Thyroid gland (tissue), 4 donors: ENCODE results near the gene PPP1R9A. TPM values are rescaled to one million over a fixed set of nuclear protein-coding genes. Genes with fewer than 3 reads are reported as not detected.

Experiments used
- DNase-seq, 2 donors: peaks; one replicate each; pipeline ENCODE4 v3.0.0-alpha.2; 2019
- H3K27ac ChIP-seq, 3 donors: fragments of 200-600 bp; sonication (generic); 1 replicate in 2 of 3; 2 replicates in 1 of 3; pipeline ENCODE4 v1.5.1; 2016 to 2019; ENCODE audit warnings: mild to moderate bottlenecking in 1 of 3, moderate library complexity in 1 of 3
- H3K27me3 ChIP-seq: fragments of 200-600 bp; sonication (generic); one replicate; pipeline ENCODE4 v1.5.1; 2019
- H3K36me3 ChIP-seq, 2 donors: fragments of 200-600 bp; sonication (generic); one replicate each; pipeline ENCODE4 v1.5.1; 2016 to 2019
- H3K4me1 ChIP-seq, 2 donors: fragments of 200-600 bp; sonication (generic); one replicate each; pipeline ENCODE4 v1.5.1; 2017 to 2019
- H3K4me3 ChIP-seq, 3 donors: fragments of 200-600 bp; sonication (generic); replicated peaks in 1 of 3; 1 replicate in 2 of 3; 2 replicates in 1 of 3; pipeline ENCODE4 v1.5.1; 2016; ENCODE audit warnings: mild to moderate bottlenecking in 1 of 3
- H3K9me3 ChIP-seq: fragments of 200-600 bp; sonication (generic); one replicate; pipeline ENCODE4 v1.5.1; 2017
- POLR2A ChIP-seq, 2 donors: fragments of 450-650 bp; IDR thresholded peaks; one replicate each; pipeline ENCODE4 v1.6.1; 2017; ENCODE audit warnings: antibody characterized with exemption in 2 of 2, mild to moderate bottlenecking in 2 of 2, moderate library complexity in 1 of 2
- WGBS, 2 donors: methylation state at CpG; one replicate each; pipeline ENCODE4 v1.1.5; 2017; 5-methylcytosine and 5-hydroxymethylcytosine counted together
- intact Hi-C: fragments of 100-400 bp; cut with DNase I; formaldehyde crosslinking; loops from one replicate; pipeline ENCODE4 v1.15.1; 2023
- total RNA-seq, 4 donors: library from RNA; depleted of rRNA; stranded (reverse); fragments of >200 nt; gene quantifications; one replicate each; pipeline ENCODE4 v1.2.3, GENCODE V29; 2016
- TF ChIP-seq, protein P1 (sequence below), 6 experiments: fragments of 200-600 bp in 3 of 6; fragments of 450-650 bp in 3 of 6; sonication (generic) in 3 of 6; IDR thresholded peaks; one replicate each; pipeline ENCODE4 v1.5.1; 2016 to 2019; ENCODE audit warnings: antibody characterized with exemption in 6 of 6, mild to moderate bottlenecking in 2 of 6, inconsistent platforms in 1 of 6, moderate library complexity in 1 of 6

PPP1R9A gene
- total RNA-seq, 4 donors from 2014 or later = 38.8 to 89.6 (median 45.5) TPM

- H3K36me3 ChIP-seq = no peaks in the 10 kb centered on the region
- H3K27me3 ChIP-seq = no peaks in the 10 kb centered on the region
- H3K9me3 ChIP-seq = no peaks in the 10 kb centered on the region
- H3K4me3 ChIP-seq = no peak overlapping the region
- WGBS, 2 donors = 77 to 82% methylated on average over 2 of the region's 2 CpGs
- DNase-seq = no peak
- H3K4me1 ChIP-seq = no peaks in the 10 kb centered on the region
- TF ChIP-seq, protein P1, sequence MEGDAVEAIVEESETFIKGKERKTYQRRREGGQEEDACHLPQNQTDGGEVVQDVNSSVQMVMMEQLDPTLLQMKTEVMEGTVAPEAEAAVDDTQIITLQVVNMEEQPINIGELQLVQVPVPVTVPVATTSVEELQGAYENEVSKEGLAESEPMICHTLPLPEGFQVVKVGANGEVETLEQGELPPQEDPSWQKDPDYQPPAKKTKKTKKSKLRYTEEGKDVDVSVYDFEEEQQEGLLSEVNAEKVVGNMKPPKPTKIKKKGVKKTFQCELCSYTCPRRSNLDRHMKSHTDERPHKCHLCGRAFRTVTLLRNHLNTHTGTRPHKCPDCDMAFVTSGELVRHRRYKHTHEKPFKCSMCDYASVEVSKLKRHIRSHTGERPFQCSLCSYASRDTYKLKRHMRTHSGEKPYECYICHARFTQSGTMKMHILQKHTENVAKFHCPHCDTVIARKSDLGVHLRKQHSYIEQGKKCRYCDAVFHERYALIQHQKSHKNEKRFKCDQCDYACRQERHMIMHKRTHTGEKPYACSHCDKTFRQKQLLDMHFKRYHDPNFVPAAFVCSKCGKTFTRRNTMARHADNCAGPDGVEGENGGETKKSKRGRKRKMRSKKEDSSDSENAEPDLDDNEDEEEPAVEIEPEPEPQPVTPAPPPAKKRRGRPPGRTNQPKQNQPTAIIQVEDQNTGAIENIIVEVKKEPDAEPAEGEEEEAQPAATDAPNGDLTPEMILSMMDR (IDR thresholded peaks at IDR 0.05) = no peak
- no peak for TF ChIP-seq POLR2A (IDR thresholded peaks at IDR 0.05)
- intact Hi-C loops = no loop called here
- H3K27ac ChIP-seq = no peak overlapping the region
These were observed 409.2 kb downstream of the PPP1R9A start for GRCh38 chr7:95316588-95316987.

DNA sequence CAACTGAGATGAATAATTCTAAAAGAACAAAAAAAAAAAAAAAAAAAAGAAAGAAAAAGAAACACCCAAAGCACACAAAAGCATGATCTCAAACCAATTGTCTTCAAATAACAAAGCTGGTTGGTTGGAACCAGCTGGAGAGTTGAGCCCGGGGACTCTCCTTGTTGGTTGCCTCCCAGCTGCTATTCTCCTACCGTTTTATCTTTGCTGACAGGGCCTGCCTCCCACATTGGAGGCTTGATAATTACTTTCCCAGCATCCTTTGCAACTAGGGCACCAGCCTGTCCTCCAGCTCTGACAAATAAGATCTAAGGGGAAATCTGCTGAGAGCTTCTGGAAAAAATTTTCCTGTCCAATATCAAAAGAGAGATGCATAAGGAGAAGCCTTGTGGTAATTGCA is 410.2 kb downstream of the PPP1R9A start:
- WGBS, 2 donors = 44 to 54% methylated on average over 2 of the region's 2 CpGs
- Histone ChIP-seq H3K4me1 (no peaks in the 10 kb centered on the region), H3K9me3 (no peaks in the 10 kb centered on the region), H3K4me3 (no peak overlapping the region), H3K27ac (no peak overlapping the region), H3K27me3 (no peaks in the 10 kb centered on the region), H3K36me3 (no peaks in the 10 kb centered on the region)
- intact Hi-C loops = no loop called here
- TF ChIP-seq POLR2A (IDR thresholded peaks at IDR 0.05) = no peak
- TF ChIP-seq, protein P1 (IDR thresholded peaks at IDR 0.05) = no peak
- no peak for DNase-seq

GRCh38 chr7:95317966-95318365 is 410.6 kb downstream of the PPP1R9A start:
- DNase-seq = no peak
- intact Hi-C loops = no loop called here
- Histone ChIP-seq H3K4me3 (no peak overlapping the region), H3K27ac (no peak overlapping the region), H3K4me1 (no peaks in the 10 kb centered on the region), H3K9me3 (no peaks in the 10 kb centered on the region), H3K27me3 (no peaks in the 10 kb centered on the region), H3K36me3 (no peaks in the 10 kb centered on the region)
- WGBS, 2 donors = 73 to 81% methylated on average over 3 of the region's 3 CpGs
- TF ChIP-seq, protein P1 (IDR thresholded peaks at IDR 0.05) = no peak
- no peak for TF ChIP-seq POLR2A (IDR thresholded peaks at IDR 0.05)

DNA sequence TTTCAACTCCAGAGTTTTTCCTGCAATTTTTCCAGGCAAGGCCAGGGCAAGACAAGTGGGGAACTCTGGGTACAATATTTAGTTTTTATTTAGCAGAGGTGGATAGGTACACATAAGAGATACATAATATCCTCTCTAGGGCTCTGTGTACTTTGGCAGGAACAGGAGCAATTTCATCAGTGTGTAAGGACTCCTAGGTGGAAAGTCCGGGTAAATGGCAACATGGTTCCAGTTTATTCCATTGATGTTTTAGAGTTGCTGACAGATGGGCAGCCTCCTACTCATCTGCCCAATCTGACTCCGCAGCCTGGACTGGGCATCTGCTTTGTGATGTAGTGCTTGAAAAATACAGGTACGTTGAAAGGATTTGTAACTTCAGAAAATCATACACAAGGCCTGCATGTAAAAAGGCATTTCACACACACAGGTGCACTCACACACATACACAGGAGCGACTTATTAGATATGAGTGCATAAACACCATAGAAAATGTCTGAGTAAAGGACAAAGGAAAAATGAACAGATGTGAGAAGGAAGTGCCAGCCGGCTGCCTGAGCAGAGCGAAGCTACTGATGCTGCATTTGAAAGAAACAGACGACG is 411.2 kb downstream of the PPP1R9A start:
- 91 to 92% methylated on average over 8 of the region's 8 CpGs for WGBS, 2 donors
- no peaks in the 10 kb centered on the region for H3K9me3 ChIP-seq
- H3K4me3 ChIP-seq = no peak overlapping the region
- H3K4me1 ChIP-seq = no peaks in the 10 kb centered on the region
- intact Hi-C loops = no loop called here
- TF ChIP-seq POLR2A (IDR thresholded peaks at IDR 0.05) = no peak
- TF ChIP-seq, protein P1 (IDR thresholded peaks at IDR 0.05) = no peak
- no peak overlapping the region for H3K27ac ChIP-seq
- DNase-seq = no peak
- H3K36me3 ChIP-seq = no peaks in the 10 kb centered on the region
- no peaks in the 10 kb centered on the region for H3K27me3 ChIP-seq

DNA sequence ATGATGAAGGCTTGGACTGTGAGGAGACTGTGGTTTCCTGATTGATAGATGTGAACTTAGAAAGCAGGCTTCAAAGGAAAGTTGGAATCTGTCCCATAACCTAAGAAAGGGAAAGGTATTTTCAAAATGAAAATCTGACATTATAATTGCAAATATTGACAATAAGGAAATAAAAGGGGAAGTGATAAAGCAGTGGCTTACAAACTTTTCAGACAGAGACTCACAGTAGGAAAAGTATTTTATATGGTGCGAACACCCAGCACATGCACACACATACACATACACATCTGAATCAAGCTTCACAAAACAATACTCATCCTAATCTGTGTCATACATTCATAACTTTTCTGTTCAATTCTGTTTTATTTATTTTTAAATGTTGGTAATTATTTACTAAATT is 412.2 kb downstream of the PPP1R9A start:
- DNase-seq = no peak
- Histone ChIP-seq H3K4me1 (no peaks in the 10 kb centered on the region), H3K27me3 (no peaks in the 10 kb centered on the region), H3K36me3 (no peaks in the 10 kb centered on the region), H3K9me3 (no peaks in the 10 kb centered on the region), H3K27ac (no peak overlapping the region), H3K4me3 (no peak overlapping the region)
- WGBS, 2 donors = 96 to 97% methylated on average over 1 of the region's 1 CpG
- TF ChIP-seq, protein P1 (IDR thresholded peaks at IDR 0.05) = no peak
- TF ChIP-seq POLR2A (IDR thresholded peaks at IDR 0.05) = no peak
- intact Hi-C loops = no loop called here
